Vagina (tissue), 2 donors: Measurements from ENCODE around the gene PLA2G5. TPM values are rescaled to one million over a fixed set of nuclear protein-coding genes. Genes with fewer than 3 reads are reported as not detected.

Experiments used
- DNase-seq, 2 donors: peaks; one replicate each; pipeline ENCODE4 v3.0.0-alpha.2; 2017; ENCODE audit errors: extremely low spot score in 2 of 2
- H3K27ac ChIP-seq: fragments of 200-600 bp; sonication (generic); one replicate; pipeline ENCODE4 v1.5.1; 2019
- H3K27me3 ChIP-seq: fragments of 200-600 bp; sonication (generic); one replicate; pipeline ENCODE4 v1.5.1; 2019
- H3K36me3 ChIP-seq, 2 donors: fragments of 200-600 bp; sonication (generic); one replicate each; pipeline ENCODE4 v1.5.1; 2017 to 2019
- H3K4me1 ChIP-seq: fragments of 200-600 bp; sonication (generic); one replicate; pipeline ENCODE4 v1.5.1; 2019
- H3K4me3 ChIP-seq, 2 donors: fragments of 200-600 bp; sonication (generic); 1 replicate in 1 of 2; 2 replicates in 1 of 2; pipeline ENCODE4 v1.5.1; 2016 to 2019
- H3K9me3 ChIP-seq: fragments of 200-600 bp; sonication (generic); one replicate; pipeline ENCODE4 v1.5.1; 2019
- POLR2A ChIP-seq, 2 donors: fragments of 450-650 bp; IDR thresholded peaks; one replicate each; pipeline ENCODE4 v1.6.1; 2017; ENCODE audit warnings: antibody characterized with exemption in 2 of 2, mild to moderate bottlenecking in 2 of 2, moderate library complexity in 2 of 2
- POLR2AphosphoS5 ChIP-seq, 2 donors: sonication (generic); formaldehyde crosslinking; IDR thresholded peaks; one replicate each; pipeline ENCODE4 v1.9.0; 2017; ENCODE audit warnings: antibody characterized with exemption in 2 of 2, mild to moderate bottlenecking in 2 of 2, low read depth in 1 of 2; ENCODE audit not compliant: insufficient read depth in 1 of 2
- intact Hi-C: fragments of 100-400 bp; cut with DNase I; formaldehyde crosslinking; loops from one replicate; pipeline ENCODE4 v1.15.1; 2023
- total RNA-seq: library from RNA; depleted of rRNA; stranded (reverse); fragments of >200 nt; gene quantifications from one replicate; pipeline ENCODE4 v1.2.3, GENCODE V29; 2016
- TF ChIP-seq, protein P1 (sequence below), 3 experiments: fragments of 450-650 bp in 2 of 3; fragments of 200-600 bp in 1 of 3; sonication (generic) in 1 of 3; IDR thresholded peaks; one replicate each; pipeline ENCODE4 v1.5.1; 2017 to 2019; ENCODE audit warnings: antibody characterized with exemption in 3 of 3, mild to moderate bottlenecking in 2 of 3, moderate library complexity in 2 of 3

Gene PLA2G5
- total RNA-seq, 1 donor from 2014 or later = 2.7 TPM

DNA sequence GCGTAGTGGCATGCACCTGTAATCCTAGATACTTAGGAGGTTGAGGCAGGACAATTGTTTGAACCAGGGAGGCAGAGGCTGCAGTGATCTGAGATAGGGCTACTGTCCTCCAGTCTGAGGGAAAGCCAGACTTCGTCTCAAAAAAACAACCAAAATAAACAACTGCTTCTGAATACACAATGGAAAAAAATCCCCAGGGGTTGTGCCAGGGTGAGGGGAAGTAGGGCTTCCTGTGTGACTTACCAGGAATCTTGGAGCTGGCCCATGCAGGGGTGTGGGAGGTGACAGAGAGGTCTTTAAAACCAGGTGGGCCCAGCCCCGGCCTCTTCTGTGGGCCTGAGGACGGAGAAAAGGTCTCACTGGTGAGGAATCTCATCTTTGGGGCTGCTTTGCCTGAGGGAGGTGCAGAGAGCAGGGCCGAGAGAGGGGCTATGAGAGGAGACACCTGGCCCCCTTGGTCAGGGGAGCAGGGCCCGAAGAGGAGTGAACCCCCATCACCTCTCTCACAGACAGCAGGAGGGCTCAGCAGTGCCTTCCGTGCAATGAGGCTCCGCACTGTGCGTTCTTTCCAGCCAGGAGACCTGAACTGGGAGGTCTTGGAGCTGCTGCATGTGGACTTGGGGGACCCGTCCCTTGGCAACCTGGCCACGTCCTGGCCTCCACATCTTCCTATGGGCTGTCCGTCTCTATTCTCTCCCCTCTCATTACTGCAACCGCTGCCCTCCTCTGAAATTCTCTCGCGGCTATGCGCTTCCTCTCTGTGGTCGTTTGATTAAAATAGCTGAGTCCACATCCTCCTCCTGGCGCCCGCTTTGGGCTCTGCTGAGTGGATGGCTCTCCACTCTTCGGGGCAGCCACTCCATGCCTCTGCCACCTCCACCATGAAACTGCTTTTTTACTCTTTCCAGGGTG is 10.7 kb downstream of the PLA2G5 start:
- no peaks in the 10 kb centered on the region for H3K27me3 ChIP-seq
- intact Hi-C loops = loop anchor here (5.0 kb wide), 1 partner anchor 1927 kb away; no protein-coding TSS in a partner anchor
- H3K36me3 ChIP-seq = no peaks in the 10 kb centered on the region
- no peaks in the 10 kb centered on the region for H3K4me1 ChIP-seq
- TF ChIP-seq, protein P1, sequence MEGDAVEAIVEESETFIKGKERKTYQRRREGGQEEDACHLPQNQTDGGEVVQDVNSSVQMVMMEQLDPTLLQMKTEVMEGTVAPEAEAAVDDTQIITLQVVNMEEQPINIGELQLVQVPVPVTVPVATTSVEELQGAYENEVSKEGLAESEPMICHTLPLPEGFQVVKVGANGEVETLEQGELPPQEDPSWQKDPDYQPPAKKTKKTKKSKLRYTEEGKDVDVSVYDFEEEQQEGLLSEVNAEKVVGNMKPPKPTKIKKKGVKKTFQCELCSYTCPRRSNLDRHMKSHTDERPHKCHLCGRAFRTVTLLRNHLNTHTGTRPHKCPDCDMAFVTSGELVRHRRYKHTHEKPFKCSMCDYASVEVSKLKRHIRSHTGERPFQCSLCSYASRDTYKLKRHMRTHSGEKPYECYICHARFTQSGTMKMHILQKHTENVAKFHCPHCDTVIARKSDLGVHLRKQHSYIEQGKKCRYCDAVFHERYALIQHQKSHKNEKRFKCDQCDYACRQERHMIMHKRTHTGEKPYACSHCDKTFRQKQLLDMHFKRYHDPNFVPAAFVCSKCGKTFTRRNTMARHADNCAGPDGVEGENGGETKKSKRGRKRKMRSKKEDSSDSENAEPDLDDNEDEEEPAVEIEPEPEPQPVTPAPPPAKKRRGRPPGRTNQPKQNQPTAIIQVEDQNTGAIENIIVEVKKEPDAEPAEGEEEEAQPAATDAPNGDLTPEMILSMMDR (IDR thresholded peaks at IDR 0.05) = no peak
- TF ChIP-seq POLR2A (IDR thresholded peaks at IDR 0.05) (no peak), POLR2AphosphoS5 (IDR thresholded peaks at IDR 0.05; ENCODE audit: insufficient read depth in 1 of 2, low read depth in 1 of 2) (no peak)
- H3K9me3 ChIP-seq = no peaks in the 10 kb centered on the region
- H3K4me3 ChIP-seq = no peak overlapping the region
- DNase-seq = no peak
- H3K27ac ChIP-seq = no peak overlapping the region

DNA sequence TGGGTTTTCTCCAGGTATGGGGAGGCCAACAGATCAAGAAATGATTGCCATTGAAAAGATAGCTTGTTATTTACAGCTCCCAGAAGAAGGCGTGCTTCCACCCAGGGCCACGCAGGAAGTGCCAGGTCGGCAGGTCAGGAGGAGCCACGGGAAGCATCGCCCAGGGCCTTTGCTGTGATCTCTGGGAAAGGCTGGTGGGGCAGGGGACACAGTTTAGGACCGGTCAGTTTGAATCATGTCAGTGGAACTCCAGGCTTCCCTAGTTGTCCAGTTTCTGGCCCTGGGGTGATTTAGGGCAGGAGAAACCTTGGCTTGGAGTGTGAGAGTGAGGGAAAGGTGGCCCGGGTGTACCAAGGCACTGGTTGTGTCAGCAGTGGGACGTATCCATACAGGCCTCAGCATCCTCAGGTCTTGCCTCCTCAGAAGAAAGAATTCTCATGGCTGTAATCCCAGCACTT is 11.4 kb downstream of the PLA2G5 start:
- Histone ChIP-seq H3K36me3 (no peaks in the 10 kb centered on the region), H3K9me3 (no peaks in the 10 kb centered on the region), H3K4me3 (no peak overlapping the region), H3K27me3 (no peaks in the 10 kb centered on the region), H3K27ac (no peak overlapping the region), H3K4me1 (no peaks in the 10 kb centered on the region)
- TF ChIP-seq POLR2A (IDR thresholded peaks at IDR 0.05) = no peak
- TF ChIP-seq POLR2AphosphoS5 (IDR thresholded peaks at IDR 0.05; ENCODE audit: insufficient read depth in 1 of 2, low read depth in 1 of 2) = no peak
- TF ChIP-seq, protein P1 (IDR thresholded peaks at IDR 0.05) = no peak
- DNase-seq = no peak
- intact Hi-C loops = loop anchor here (5.0 kb wide), 1 partner anchor 1926 kb away; no protein-coding TSS in a partner anchor

DNA sequence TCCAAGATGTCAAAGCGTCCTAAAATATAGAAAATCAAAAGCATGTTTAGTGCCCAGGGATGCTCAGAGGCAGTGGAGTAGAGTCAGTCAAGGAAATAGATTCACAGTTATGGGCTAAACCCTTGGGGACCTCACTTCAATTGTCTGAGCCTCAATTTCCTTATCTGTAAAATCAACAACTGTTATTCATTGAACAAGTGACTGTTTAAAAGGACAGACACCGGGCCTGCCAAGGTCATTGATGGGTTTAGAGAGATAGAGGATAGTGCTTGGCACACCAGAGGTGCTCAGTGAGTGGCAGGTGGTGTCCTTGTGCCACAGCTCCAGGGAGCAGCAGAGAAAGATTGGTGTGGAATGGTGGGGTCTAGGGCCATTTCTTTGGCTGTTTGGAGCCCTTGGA is 12.8 kb downstream of the PLA2G5 start:
- DNase-seq = no peak
- H3K36me3 ChIP-seq = no peaks in the 10 kb centered on the region
- no peak overlapping the region for H3K27ac ChIP-seq
- no peaks in the 10 kb centered on the region for H3K9me3 ChIP-seq
- TF ChIP-seq, protein P1 (IDR thresholded peaks at IDR 0.05) = no peak
- H3K4me3 ChIP-seq = no peak overlapping the region
- no peaks in the 10 kb centered on the region for H3K4me1 ChIP-seq
- intact Hi-C loops = loop anchor here (5.0 kb wide), 1 partner anchor 1925 kb away; no protein-coding TSS in a partner anchor
- H3K27me3 ChIP-seq = no peaks in the 10 kb centered on the region

DNA sequence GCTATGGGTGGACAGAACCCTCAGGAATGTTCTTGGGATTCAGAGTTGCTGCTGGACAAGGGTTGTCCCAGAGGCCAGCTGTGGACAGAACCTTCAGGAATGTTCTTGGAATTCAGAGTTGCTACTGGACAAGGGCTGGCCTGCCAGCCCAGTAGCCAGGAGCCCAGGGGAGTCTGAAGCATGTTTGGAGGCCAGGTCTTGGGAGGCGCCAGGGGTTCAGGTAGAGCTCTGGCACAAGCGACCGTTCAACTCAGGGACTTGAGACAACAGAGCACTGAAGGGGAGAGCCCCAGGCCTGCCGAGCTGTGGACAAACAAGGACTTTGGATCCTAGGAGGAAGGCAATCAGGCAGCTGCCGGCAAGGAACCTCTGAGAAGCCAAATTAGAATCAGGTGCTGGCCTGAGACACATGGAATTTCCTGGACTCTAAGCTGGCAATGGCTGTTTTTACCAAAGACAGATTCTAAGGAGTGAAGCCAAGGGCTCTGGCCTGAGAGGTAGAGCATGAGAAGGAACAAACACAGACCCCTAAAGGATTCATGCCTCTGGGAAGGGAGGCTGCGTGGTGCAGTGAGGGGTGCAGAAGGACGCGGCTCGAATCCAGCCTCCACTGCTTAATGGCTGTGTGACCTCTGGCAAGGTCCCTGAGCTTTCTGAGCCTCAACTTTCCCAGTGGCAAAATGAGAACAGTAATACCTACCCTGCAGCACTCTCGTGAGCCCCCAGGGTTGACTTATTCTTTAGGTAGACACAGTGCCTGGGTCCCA is 13.4 kb downstream of the PLA2G5 start:
- Histone ChIP-seq H3K9me3 (no peaks in the 10 kb centered on the region), H3K27ac (no peak overlapping the region), H3K4me1 (no peaks in the 10 kb centered on the region), H3K36me3 (no peaks in the 10 kb centered on the region), H3K27me3 (no peaks in the 10 kb centered on the region), H3K4me3 (no peak overlapping the region)
- no peak for DNase-seq
- intact Hi-C loops = loop anchor here (5.0 kb wide), 1 partner anchor 1924 kb away; no protein-coding TSS in a partner anchor
- TF ChIP-seq, protein P1 (IDR thresholded peaks at IDR 0.05) = no peak
- no peak for TF ChIP-seq POLR2A (IDR thresholded peaks at IDR 0.05)
- no peak for TF ChIP-seq POLR2AphosphoS5 (IDR thresholded peaks at IDR 0.05; ENCODE audit: insufficient read depth in 1 of 2, low read depth in 1 of 2)
